H1 (cell line): ENCODE results near the gene SH3D19.
A peak's percentile ranks its signal among the peaks of the same experiment; 100 is the strongest.

Experiments
- BACH1 ChIP-seq: IDR thresholded peaks from 2 replicates; pipeline ENCODE4 v1.6.1; 2012; ENCODE audit warnings: low read length, improper control_type of control experiment
- CREB1 ChIP-seq: IDR thresholded peaks from 2 replicates; pipeline ENCODE4 v1.6.1; 2012; ENCODE audit warnings: inconsistent platforms
- CTCF ChIP-seq, 3 experiments: IDR thresholded peaks; 1 replicate in 2 of 3; 2 replicates in 1 of 3; pipeline versions ENCODE4 v1.5.1 to v1.6.1; 2011; ENCODE audit warnings: low read length in 3 of 3, mild to moderate bottlenecking in 3 of 3, inconsistent platforms in 2 of 3, low read depth in 1 of 3, moderate library complexity in 1 of 3; ENCODE audit not compliant: insufficient read depth in 1 of 3; ENCODE audit errors: control extremely low read depth in 1 of 3
- E2F6 ChIP-seq: IDR thresholded peaks from 2 replicates; pipeline ENCODE4 v1.6.1; 2012; ENCODE audit warnings: inconsistent platforms
- MAFK ChIP-seq: IDR thresholded peaks from 2 replicates; pipeline ENCODE4 v1.6.1; 2012; ENCODE audit warnings: low read depth, mild to moderate bottlenecking, improper control_type of control experiment, low read length
- NRF1 ChIP-seq: IDR thresholded peaks from 2 replicates; pipeline ENCODE4 v1.6.1; 2011; ENCODE audit warnings: mild to moderate bottlenecking, low read depth, low read length, improper control_type of control experiment
- POLR2A ChIP-seq, 2 experiments: IDR thresholded peaks; 1 replicate in 1 of 2; 2 replicates in 1 of 2; pipeline ENCODE4 v1.6.1; 2011; ENCODE audit warnings: low read depth in 2 of 2, low read length in 2 of 2, mild to moderate bottlenecking in 2 of 2; ENCODE audit errors: control extremely low read depth in 1 of 2
- POLR2AphosphoS5 ChIP-seq: IDR thresholded peaks from 2 replicates; pipeline ENCODE4 v1.6.1; 2011; ENCODE audit warnings: low read depth, low read length
- RAD21 ChIP-seq, 2 experiments: IDR thresholded peaks in 1 of 2; conservative IDR thresholded peaks in 1 of 2; 2 replicates each; pipeline ENCODE4 v1.6.1; 2011; ENCODE audit warnings: low read depth in 2 of 2, low read length in 2 of 2, improper control_type of control experiment in 1 of 2, inconsistent platforms in 1 of 2, mild to moderate bottlenecking in 1 of 2, moderate library complexity in 1 of 2
- RFX5 ChIP-seq: IDR thresholded peaks from 2 replicates; pipeline ENCODE4 v1.6.1; 2011; ENCODE audit warnings: low read depth, low read length, improper control_type of control experiment, borderline replicate concordance
- RXRA ChIP-seq: IDR thresholded peaks from 2 replicates; pipeline ENCODE4 v1.6.1; 2011; ENCODE audit warnings: low read depth, mild to moderate bottlenecking, low read length, moderate library complexity; ENCODE audit not compliant: insufficient read depth
- TAF1 ChIP-seq: IDR thresholded peaks from 2 replicates; pipeline ENCODE4 v1.6.1; 2011; ENCODE audit warnings: mild to moderate bottlenecking, low read depth, low read length
- ZNF274 ChIP-seq: IDR thresholded peaks from 2 replicates; pipeline ENCODE4 v1.7.0; 2012; ENCODE audit warnings: low read length, borderline replicate concordance; ENCODE audit errors: extremely low read depth
- TF ChIP-seq, protein P1 (sequence below): IDR thresholded peaks from 2 replicates; pipeline ENCODE4 v1.6.1; 2012; ENCODE audit warnings: inconsistent platforms

DNA sequence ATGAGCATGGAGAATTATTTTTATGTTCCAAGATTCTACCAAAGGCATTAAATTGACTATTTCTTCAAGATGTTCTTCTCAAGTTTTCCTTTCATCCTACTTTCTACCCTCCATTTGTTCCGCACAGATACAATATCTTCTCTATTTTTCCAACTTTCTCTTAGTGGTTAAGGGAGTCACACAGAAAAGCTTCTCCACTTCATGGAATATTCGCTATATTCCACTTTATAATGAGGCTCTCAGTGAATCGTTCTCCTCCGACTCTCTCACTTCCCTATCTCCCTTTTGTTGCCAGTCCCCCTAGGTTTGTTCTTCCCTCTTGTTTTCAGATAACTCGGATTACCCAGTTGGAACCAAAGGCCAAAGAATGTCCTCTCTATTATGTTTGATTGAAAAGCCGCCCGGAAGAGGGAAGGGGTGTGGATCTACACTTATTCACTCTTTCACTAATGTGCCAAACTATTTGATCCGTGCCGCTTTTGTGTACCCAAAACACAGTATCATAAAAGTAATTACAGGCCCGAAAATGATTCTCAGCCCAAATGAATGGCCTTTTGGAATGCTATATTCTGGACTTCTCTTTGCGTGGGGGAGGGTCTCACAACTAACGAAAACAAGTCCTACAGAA, 1.2 kb downstream of the SH3D19 start:
- TF ChIP-seq MAFK = no peak
- no peak for TF ChIP-seq CREB1
- no peak for TF ChIP-seq POLR2AphosphoS5
- no peak for TF ChIP-seq POLR2A (IDR thresholded peaks at IDR 0.05; ENCODE audit: control extremely low read depth in 1 of 2, low read depth in 2 of 2, low read length in 2 of 2)
- no peak for TF ChIP-seq CTCF (IDR thresholded peaks at IDR 0.05; ENCODE audit: control extremely low read depth in 1 of 3, insufficient read depth in 1 of 3, low read depth in 1 of 3, low read length in 3 of 3)
- TF ChIP-seq NRF1 = no peak
- TF ChIP-seq, protein P1, sequence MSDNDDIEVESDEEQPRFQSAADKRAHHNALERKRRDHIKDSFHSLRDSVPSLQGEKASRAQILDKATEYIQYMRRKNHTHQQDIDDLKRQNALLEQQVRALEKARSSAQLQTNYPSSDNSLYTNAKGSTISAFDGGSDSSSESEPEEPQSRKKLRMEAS = no peak
- 0 out of 4 replicates have a peak, but pooled peaks of 1 of the 2 experiments have one; percentile 2 for TF ChIP-seq RAD21 (IDR thresholded peaks at IDR 0.05 in 1 of 2, conservative IDR thresholded peaks at IDR 0.05 in 1 of 2; ENCODE audit: low read depth in 2 of 2, low read length in 2 of 2)
- no peak for TF ChIP-seq TAF1
- no peak for TF ChIP-seq ZNF274
- no peak for TF ChIP-seq RXRA
- TF ChIP-seq RFX5 = no peak
- no peak for TF ChIP-seq BACH1
- TF ChIP-seq E2F6 = no peak
